Uterine smooth muscle cell (primary cell): ENCODE measurements around the gene FRG2C. TPM values are rescaled to one million over a fixed set of nuclear protein-coding genes. Genes with fewer than 3 reads are reported as not detected.

Experiments used
- total RNA-seq: library from RNA; depleted of rRNA; stranded (reverse); fragments of >200 nt; gene quantifications from 2 replicates; pipeline ENCODE4 v1.2.3, GENCODE V29; 2014

The FRG2C gene
- total RNA-seq, result not detected in 2 replicates

GRCh38 chr3:75664028-75664427, at the start of gene FRG2C:
Gene FRG2C (plus strand): TSS chr3:75664328. CDS start chr3:75664380, 52 bp downstream.

Other genes starting within 250 kb of the FRG2C start
- 15.4 and 19.6 TPM in 2 replicates for gene ZNF717, start 121.2 kb downstream of the FRG2C start, total RNA-seq